K562 (cell line): Measurements from ENCODE around the gene SDCCAG8. TPM values are rescaled to one million over a fixed set of nuclear protein-coding genes. Genes with fewer than 3 reads are reported as not detected.

Experiments
- ATAC-seq: fragments of 200-7000 bp; cut with Tn5 transposase; 3 replicates; pipeline ENCODE4 v1.9.1; 2020; ENCODE audit warnings: moderate library complexity
- BruUV-seq: library from RNA; stranded (reverse); fragments of 400-500 nt; replicated peaks from 2 replicates; lab custom pipeline; 2021; lab: Mats Ljungman, UMichigan
- CTCF ChIA-PET: fragments of 300-600 bp; formaldehyde crosslinking; extraction: SDS; loops from one replicate; lab custom pipeline; 2021; ENCODE audit warnings: low intra/inter-chr PET ratio; lab: Yijun Ruan, JAX
- POLR2A ChIA-PET: fragments of 300-600, 350-650 bp; sonication (Branson Sonifier 250); formaldehyde crosslinking; extraction: SDS; loops from one replicate; lab custom pipeline; 2021; ENCODE audit warnings: antibody characterized with exemption, inconsistent platforms; lab: Yijun Ruan, JAX
- DNase-seq, 4 experiments: peaks; one replicate each; pipeline versions ENCODE4 v3.0.0 to v3.0.0-alpha.2; 2011 to 2018; ENCODE audit warnings: low spot score in 3 of 4, mixed read lengths in 3 of 4; ENCODE audit errors: extremely low read depth in 1 of 4
- FAIRE-seq: peaks from 2 replicates; lab custom pipeline; 2011; peaks lifted over from hg19 to GRCh38; lab: Jason Lieb, UNC
- H2AFZ ChIP-seq: 2 replicates; pipeline ENCODE4 v1.6.0; 2011; ENCODE audit warnings: low read depth, low read length, control low read depth, inconsistent platforms
- H3K27ac ChIP-seq: fragments of 200-600 bp; 3 replicates; pipeline ENCODE4 v1.8.0; 2011; ENCODE audit warnings: low read depth, mild to moderate bottlenecking, control low read depth, inconsistent platforms, low read length, moderate library complexity, mixed read lengths; ENCODE audit errors: extremely low read depth
- H3K27me3 ChIP-seq, 2 experiments: fragments of 300-600 bp in 1 of 2; 2 replicates in 1 of 2; 3 replicates in 1 of 2; pipeline versions ENCODE4 v1.6.0 to v1.8.0; 2011; ENCODE audit warnings: inconsistent platforms in 2 of 2, low read length in 2 of 2, mild to moderate bottlenecking in 1 of 2, mixed read lengths in 1 of 2, moderate library complexity in 1 of 2; ENCODE audit not compliant: control insufficient read depth in 2 of 2, insufficient read depth in 2 of 2
- H3K36me3 ChIP-seq: fragments of 300-600 bp; 3 replicates; pipeline ENCODE4 v1.8.0; 2011; ENCODE audit warnings: mild to moderate bottlenecking, low read length, inconsistent platforms; ENCODE audit not compliant: control insufficient read depth, insufficient read depth
- H3K4me1 ChIP-seq, 2 experiments: fragments of 200-600 bp in 1 of 2; replicated peaks in 1 of 2; 2 replicates in 1 of 2; 3 replicates in 1 of 2; pipeline versions ENCODE4 v1.5.1 to v1.8.0; 2011; ENCODE audit warnings: inconsistent platforms in 2 of 2, low read length in 2 of 2, mild to moderate bottlenecking in 1 of 2, mixed read lengths in 1 of 2, moderate library complexity in 1 of 2; ENCODE audit not compliant: control insufficient read depth in 2 of 2, insufficient read depth in 2 of 2
- H3K4me2 ChIP-seq: 2 replicates; pipeline ENCODE4 v1.6.1; 2011; ENCODE audit warnings: low read length, control low read depth, inconsistent platforms, mixed read lengths; ENCODE audit not compliant: insufficient read depth
- H3K4me3 ChIP-seq: fragments of 200-600 bp; sonication (generic), shearing (Covaris generic); 2 replicates; pipeline ENCODE4 v1.5.1; 2016; ENCODE audit warnings: control low read depth, inconsistent platforms
- H3K79me2 ChIP-seq: fragments of 200-600 bp; 3 replicates; pipeline ENCODE4 v1.8.0; 2011; ENCODE audit warnings: low read length, inconsistent platforms; ENCODE audit not compliant: control insufficient read depth, insufficient read depth
- H3K9ac ChIP-seq, 2 experiments: 2 replicates each; pipeline versions ENCODE4 v1.6.0 to v1.6.1; 2011; ENCODE audit warnings: low read depth in 2 of 2, low read length in 2 of 2, control low read depth in 1 of 2, inconsistent platforms in 1 of 2, mild to moderate bottlenecking in 1 of 2, mixed read lengths in 1 of 2; ENCODE audit not compliant: insufficient read depth in 1 of 2
- H3K9me1 ChIP-seq: one replicate; pipeline ENCODE4 v1.6.0; 2011; ENCODE audit warnings: inconsistent platforms, mild to moderate bottlenecking, low read length, moderate library complexity; ENCODE audit not compliant: control insufficient read depth, insufficient read depth
- H3K9me3 ChIP-seq: replicated peaks from 2 replicates; pipeline ENCODE4 v1.5.1; 2011; ENCODE audit warnings: low read depth, low read length, inconsistent platforms; ENCODE audit not compliant: control insufficient read depth, insufficient read depth
- H4K20me1 ChIP-seq: replicated peaks from 2 replicates; pipeline ENCODE4 v1.6.1; 2011; ENCODE audit warnings: low read length, inconsistent platforms, mixed read lengths; ENCODE audit not compliant: control insufficient read depth, insufficient read depth
- CAMTA2 ChIP-seq: fragments of 250-450 bp; sonication (Bioruptor Pico); conservative IDR thresholded peaks from 2 replicates; pipeline ENCODE4 v1.5.1; 2022
- E4F1 ChIP-seq: fragments of 250-450 bp; sonication (Bioruptor Pico); IDR thresholded peaks from 2 replicates; pipeline ENCODE4 v1.5.0; 2021; ENCODE audit warnings: mild to moderate bottlenecking, borderline replicate concordance
- GATAD2A ChIP-seq: fragments of 450-650 bp; IDR thresholded peaks from 2 replicates; pipeline ENCODE4 v1.6.1; 2017
- GTF2A2 ChIP-seq: IDR thresholded peaks from 2 replicates; pipeline ENCODE4 v1.6.1; 2016; ENCODE audit warnings: mild to moderate bottlenecking, missing genetic modification characterization, missing compliant biosample characterization
- JUNB ChIP-seq: fragments of 450-650 bp; formaldehyde crosslinking; conservative IDR thresholded peaks from 2 replicates; pipeline ENCODE4 v1.4.0; 2020; ENCODE audit warnings: mild to moderate bottlenecking
- MEIS2 ChIP-seq: fragments of 450-650 bp; IDR thresholded peaks from 2 replicates; pipeline ENCODE4 v1.6.1; 2014; ENCODE audit warnings: mild to moderate bottlenecking; ENCODE audit not compliant: partially characterized antibody
- MTA3 ChIP-seq: fragments of 450-650 bp; formaldehyde crosslinking; IDR thresholded peaks from 2 replicates; pipeline ENCODE4 v1.6.1; 2017; ENCODE audit warnings: mild to moderate bottlenecking, borderline replicate concordance
- POLR2AphosphoS5 ChIP-seq: IDR thresholded peaks from 2 replicates; pipeline ENCODE4 v1.6.1; 2011; ENCODE audit warnings: mild to moderate bottlenecking, low read depth, low read length, moderate library complexity; ENCODE audit not compliant: control insufficient read depth, insufficient read depth
- ZNF232 ChIP-seq: sonication (generic); formaldehyde crosslinking; IDR thresholded peaks from 2 replicates; pipeline ENCODE4 v1.8.0; 2022; ENCODE audit warnings: mild to moderate bottlenecking, missing genetic modification reagents
- ZNF354B ChIP-seq: fragments of 250-450 bp; sonication (Bioruptor Pico); IDR thresholded peaks from 2 replicates; pipeline ENCODE4 v1.4.0; 2020
- in situ Hi-C: fragments of 300-500 bp; cut with MboI; formaldehyde crosslinking; loops from 4 replicates; pipeline ENCODE4 v1.15.0; 2018; ENCODE audit warnings: inconsistent platforms, mixed read lengths
- intact Hi-C: fragments of 100-400 bp; cut with micrococcal nuclease; formaldehyde crosslinking; loops from 2 replicates; pipeline ENCODE4 v1.14.2; 2022
- polyA plus RNA-seq, 8 experiments: library from polyadenylated mRNA; depleted of rRNA in 4 of 8; stranded (reverse) in 5 of 8; unstranded in 3 of 8; fragments of >200 nt; fragmentation: Nextera tagmentation in 2 of 8; fragmentation: Illumina TruSeq in 1 of 8; extraction: Ambion mirVana in 2 of 8; extraction: Trizol in 1 of 8; gene quantifications; 2 replicates each; pipeline versions ENCODE4 v1.2.1 to v1.2.3, GENCODE V29; 2011 to 2014; ENCODE audit warnings: inconsistent platforms in 1 of 8, missing spikeins in 1 of 8
- total RNA-seq, 7 experiments: library from RNA; depleted of rRNA in 6 of 7; stranded (reverse); fragments of >200 nt in 6 of 7; fragmentation: Illumina TruSeq in 2 of 7; extraction: Trizol in 2 of 7; gene quantifications; 2 replicates each; pipeline versions ENCODE4 v1.2.1 to v1.2.3, GENCODE V29; 2011 to 2021; ENCODE audit warnings: low replicate concordance in 1 of 7
- TF ChIP-seq, protein P1 (sequence below): sonication (generic); formaldehyde crosslinking; IDR thresholded peaks from 2 replicates; pipeline ENCODE4 v1.8.0; 2023; ENCODE audit warnings: missing genetic modification reagents, mild to moderate bottlenecking, borderline replicate concordance
- TF ChIP-seq, protein P2 (sequence below): IDR thresholded peaks from 2 replicates; pipeline ENCODE4 v1.6.1; 2011; ENCODE audit not compliant: insufficient read length; ENCODE audit errors: extremely low read depth

The SDCCAG8 gene
- total and polyA plus RNA-seq, 9 of the 15 experiments (the other 6 are each of a cell fraction or from before 2014, with no cell fraction given): 17.9 to 36.7 (median 25.4) TPM

DNA sequence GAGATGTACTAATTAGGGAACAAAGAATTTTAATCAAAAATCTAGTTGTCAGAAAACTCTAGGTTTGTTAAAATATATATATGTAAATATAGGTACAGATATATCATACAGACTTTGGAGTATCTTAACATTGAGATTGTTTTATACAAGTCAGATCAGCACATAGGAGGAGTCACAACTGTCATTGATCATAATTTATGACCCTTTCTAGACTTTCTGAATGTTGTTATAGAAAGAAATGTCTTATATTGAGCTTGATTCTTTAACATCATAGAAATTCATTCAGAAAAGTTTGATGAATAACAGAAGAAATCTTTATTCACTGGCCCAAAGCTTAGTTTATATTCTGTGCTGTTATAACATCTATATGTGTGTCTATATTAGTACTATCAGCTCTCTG, 185.8 kb downstream of the SDCCAG8 start:
- Histone ChIP-seq H3K4me3 (no peak overlapping the region), H3K4me2 (no peak overlapping the region), H3K27ac (no peak overlapping the region), H3K9me1 (no peaks in the 10 kb centered on the region), H3K27me3 (no peaks in the 10 kb centered on the region), H3K9ac (no peak overlapping the region), H3K9me3 (no peaks in the 10 kb centered on the region), H3K36me3 (no peaks in the 10 kb centered on the region), H3K79me2 (no peaks in the 10 kb centered on the region), H3K4me1 (peaks cover 0 to 16% of the 10 kb centered on the region in 2 experiments; a peak in 2 of 5 replicates), H4K20me1 (no peaks in the 10 kb centered on the region), H2AFZ (no peak overlapping the region)
- ChIA-PET CTCF (no interaction called here), POLR2A (no interaction called here)
- no peak for DNase-seq
- intact Hi-C loops: no loop called here
- in situ Hi-C loops: no loop called here
- no peak for FAIRE-seq
- ATAC-seq: no peak
- no TSS peak for BruUV-seq
- no peak for TF ChIP-seq CAMTA2 (CRISPR knock-in tag)
- TF ChIP-seq MEIS2: peak; percentile 43
- TF ChIP-seq MTA3: no peak
- TF ChIP-seq, protein P1, sequence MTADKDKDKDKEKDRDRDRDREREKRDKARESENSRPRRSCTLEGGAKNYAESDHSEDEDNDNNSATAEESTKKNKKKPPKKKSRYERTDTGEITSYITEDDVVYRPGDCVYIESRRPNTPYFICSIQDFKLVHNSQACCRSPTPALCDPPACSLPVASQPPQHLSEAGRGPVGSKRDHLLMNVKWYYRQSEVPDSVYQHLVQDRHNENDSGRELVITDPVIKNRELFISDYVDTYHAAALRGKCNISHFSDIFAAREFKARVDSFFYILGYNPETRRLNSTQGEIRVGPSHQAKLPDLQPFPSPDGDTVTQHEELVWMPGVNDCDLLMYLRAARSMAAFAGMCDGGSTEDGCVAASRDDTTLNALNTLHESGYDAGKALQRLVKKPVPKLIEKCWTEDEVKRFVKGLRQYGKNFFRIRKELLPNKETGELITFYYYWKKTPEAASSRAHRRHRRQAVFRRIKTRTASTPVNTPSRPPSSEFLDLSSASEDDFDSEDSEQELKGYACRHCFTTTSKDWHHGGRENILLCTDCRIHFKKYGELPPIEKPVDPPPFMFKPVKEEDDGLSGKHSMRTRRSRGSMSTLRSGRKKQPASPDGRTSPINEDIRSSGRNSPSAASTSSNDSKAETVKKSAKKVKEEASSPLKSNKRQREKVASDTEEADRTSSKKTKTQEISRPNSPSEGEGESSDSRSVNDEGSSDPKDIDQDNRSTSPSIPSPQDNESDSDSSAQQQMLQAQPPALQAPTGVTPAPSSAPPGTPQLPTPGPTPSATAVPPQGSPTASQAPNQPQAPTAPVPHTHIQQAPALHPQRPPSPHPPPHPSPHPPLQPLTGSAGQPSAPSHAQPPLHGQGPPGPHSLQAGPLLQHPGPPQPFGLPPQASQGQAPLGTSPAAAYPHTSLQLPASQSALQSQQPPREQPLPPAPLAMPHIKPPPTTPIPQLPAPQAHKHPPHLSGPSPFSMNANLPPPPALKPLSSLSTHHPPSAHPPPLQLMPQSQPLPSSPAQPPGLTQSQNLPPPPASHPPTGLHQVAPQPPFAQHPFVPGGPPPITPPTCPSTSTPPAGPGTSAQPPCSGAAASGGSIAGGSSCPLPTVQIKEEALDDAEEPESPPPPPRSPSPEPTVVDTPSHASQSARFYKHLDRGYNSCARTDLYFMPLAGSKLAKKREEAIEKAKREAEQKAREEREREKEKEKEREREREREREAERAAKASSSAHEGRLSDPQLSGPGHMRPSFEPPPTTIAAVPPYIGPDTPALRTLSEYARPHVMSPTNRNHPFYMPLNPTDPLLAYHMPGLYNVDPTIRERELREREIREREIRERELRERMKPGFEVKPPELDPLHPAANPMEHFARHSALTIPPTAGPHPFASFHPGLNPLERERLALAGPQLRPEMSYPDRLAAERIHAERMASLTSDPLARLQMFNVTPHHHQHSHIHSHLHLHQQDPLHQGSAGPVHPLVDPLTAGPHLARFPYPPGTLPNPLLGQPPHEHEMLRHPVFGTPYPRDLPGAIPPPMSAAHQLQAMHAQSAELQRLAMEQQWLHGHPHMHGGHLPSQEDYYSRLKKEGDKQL (CRISPR knock-in tag): no peak
- TF ChIP-seq JUNB (CRISPR knock-in tag): no peak
- TF ChIP-seq, protein P2, sequence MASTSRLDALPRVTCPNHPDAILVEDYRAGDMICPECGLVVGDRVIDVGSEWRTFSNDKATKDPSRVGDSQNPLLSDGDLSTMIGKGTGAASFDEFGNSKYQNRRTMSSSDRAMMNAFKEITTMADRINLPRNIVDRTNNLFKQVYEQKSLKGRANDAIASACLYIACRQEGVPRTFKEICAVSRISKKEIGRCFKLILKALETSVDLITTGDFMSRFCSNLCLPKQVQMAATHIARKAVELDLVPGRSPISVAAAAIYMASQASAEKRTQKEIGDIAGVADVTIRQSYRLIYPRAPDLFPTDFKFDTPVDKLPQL: no peak
- TF ChIP-seq GATAD2A: no peak
- no peak for TF ChIP-seq ZNF232
- TF ChIP-seq ZNF354B (CRISPR knock-in tag): no peak
- no peak for TF ChIP-seq POLR2AphosphoS5
- TF ChIP-seq GTF2A2 (tag): no peak
- no peak for TF ChIP-seq E4F1 (CRISPR knock-in tag)
